ENCODE measurements around the gene HERC2.
"Not testable (repeated sequence)": the region's sequence is repeated elsewhere in the genome, so short reads cannot be mapped to it uniquely, and the experiment has no call there.

The HERC2 gene

GRCh38 chr15:28227303-28227702 is 94.7 kb downstream of the HERC2 start:
- not testable (repeated sequence) for DNase-seq (ENCODE audit: low read depth in 2 of 2)

GRCh38 chr15:28222612-28223011 is 99.4 kb downstream of the HERC2 start:
- not testable (repeated sequence) for DNase-seq (ENCODE audit: low read depth in 2 of 2)

GRCh38 chr15:28221696-28222095 is 100.3 kb downstream of the HERC2 start:
- not testable (repeated sequence) for DNase-seq (ENCODE audit: low read depth in 2 of 2)

DNA sequence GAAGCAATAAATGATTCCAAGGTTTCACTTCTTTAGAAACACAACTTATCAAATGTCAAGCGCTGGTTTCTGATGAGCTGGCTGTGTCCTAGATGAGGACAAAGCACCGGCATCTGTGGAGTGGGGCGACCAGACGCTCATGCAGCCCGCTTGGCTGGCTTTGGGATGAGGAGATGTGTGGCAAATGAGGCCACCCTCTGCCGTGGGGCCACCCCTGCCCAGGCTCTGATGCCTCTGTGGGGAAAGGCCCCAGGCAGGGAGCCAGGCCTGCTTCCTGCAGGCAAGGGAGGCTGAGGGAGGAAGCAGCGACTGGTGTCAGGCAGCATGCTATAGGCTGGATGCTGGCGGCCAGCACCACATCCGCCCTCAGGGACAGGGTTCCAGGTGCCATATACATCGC is 102.9 kb downstream of the HERC2 start:
- no peak for DNase-seq (ENCODE audit: low read depth in 2 of 2)

GRCh38 chr15:28216946-28217546 is 104.9 kb downstream of the HERC2 start:
- DNase-seq (ENCODE audit: low read depth in 2 of 2), result not testable (repeated sequence)

DNA sequence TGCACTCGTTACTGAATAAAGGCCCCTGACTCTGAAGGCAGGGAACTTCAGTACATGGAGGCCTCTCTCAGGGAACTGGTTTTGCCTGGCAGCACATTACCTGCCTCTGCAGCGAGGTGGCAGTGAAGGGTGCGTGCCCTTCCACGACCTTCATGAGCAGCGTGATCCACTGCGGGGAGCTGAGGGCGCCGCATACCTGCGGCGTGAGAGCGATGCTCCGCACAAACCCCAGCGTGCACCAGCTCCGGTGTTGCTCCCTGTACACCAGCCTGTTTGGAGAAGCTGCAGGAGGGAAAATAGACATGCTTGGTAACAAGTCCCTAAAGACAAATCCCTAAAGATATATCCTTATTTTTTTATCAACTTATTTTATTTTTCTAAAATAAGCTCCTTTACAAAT is 106.5 kb downstream of the HERC2 start:
- DNase-seq (ENCODE audit: low read depth in 2 of 2), result not testable (repeated sequence)

GRCh38 chr15:28214006-28214790 is 107.8 kb downstream of the HERC2 start:
- not testable (repeated sequence) for DNase-seq (ENCODE audit: low read depth in 2 of 2)

- not testable (repeated sequence) for DNase-seq (ENCODE audit: low read depth in 2 of 2)
Measured at GRCh38 chr15:28213393-28213792, 108.6 kb downstream of the HERC2 start.

- no peak for DNase-seq (ENCODE audit: low read depth in 2 of 2)
Measured at GRCh38 chr15:28208583-28208982, 113.4 kb downstream of the HERC2 start.

DNA sequence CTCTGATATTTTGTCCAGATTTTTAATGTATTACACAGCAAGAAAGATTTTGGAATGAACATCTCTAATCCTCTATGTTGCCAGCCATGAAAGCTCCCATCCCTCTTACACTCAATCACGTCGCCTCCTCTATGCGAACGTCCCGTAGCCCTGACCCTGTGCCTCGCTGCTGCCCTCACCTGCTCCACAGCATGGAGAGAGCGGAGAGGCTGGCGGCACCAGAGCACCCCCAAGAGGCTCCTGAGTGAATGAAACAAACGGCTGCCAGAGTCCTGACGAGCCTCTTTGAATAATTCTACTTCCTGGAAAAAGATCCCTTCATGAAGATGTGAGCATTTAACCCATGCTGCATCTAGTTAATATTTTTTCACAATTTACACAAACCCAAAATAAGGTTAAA is 116.3 kb downstream of the HERC2 start:
- DNase-seq (ENCODE audit: low read depth in 2 of 2), result not testable (repeated sequence)

- DNase-seq (ENCODE audit: low read depth in 2 of 2), result not testable (repeated sequence)
Measured at GRCh38 chr15:28203055-28203828, 118.7 kb downstream of the HERC2 start.

DNA sequence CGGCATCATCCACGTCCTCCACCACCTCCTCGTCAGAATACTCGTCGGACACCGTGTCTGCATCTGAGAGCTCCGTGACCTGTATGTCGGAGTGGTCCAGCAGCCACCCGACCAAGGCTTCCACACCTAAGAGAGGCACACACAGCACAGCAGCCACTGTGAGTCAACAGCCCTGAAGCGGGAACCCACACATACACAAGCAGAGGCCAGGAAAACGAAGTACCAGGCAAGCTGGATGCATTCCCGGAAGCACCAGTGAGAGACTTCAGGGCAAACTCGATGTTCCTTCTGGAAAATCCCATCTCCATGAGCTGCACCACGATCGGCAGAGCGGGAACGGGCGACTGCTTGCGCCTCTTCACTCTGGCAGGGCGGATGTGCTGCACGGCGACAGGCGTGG is 119.9 kb downstream of the HERC2 start:
- DNase-seq (ENCODE audit: low read depth in 2 of 2), result not testable (repeated sequence)

GRCh38 chr15:28198215-28198614 is 123.8 kb downstream of the HERC2 start:
- DNase-seq (ENCODE audit: low read depth in 2 of 2), result not testable (repeated sequence)

GRCh38 chr15:28197694-28198093 is 124.3 kb downstream of the HERC2 start:
- DNase-seq (ENCODE audit: low read depth in 2 of 2), result not testable (repeated sequence)

DNA sequence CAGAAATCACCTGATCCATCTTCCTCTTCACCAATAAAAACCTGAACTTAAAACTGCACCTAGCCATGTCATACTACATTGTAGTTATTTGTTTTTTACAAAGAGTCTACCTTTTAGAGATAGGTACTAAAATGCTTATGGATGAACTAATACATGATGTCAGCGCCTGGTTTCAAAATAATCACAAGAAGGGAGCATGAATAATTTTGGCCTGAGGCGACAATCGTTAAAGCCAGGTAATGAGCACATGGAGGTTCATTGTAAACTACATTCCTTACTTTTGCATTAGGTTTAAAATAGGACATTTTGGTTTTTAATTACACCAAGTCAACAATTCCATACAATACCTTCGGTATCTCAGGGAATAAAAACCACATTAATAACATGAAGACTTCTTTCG is 125.4 kb downstream of the HERC2 start:
- DNase-seq (ENCODE audit: low read depth in 2 of 2), result not testable (repeated sequence)

DNA sequence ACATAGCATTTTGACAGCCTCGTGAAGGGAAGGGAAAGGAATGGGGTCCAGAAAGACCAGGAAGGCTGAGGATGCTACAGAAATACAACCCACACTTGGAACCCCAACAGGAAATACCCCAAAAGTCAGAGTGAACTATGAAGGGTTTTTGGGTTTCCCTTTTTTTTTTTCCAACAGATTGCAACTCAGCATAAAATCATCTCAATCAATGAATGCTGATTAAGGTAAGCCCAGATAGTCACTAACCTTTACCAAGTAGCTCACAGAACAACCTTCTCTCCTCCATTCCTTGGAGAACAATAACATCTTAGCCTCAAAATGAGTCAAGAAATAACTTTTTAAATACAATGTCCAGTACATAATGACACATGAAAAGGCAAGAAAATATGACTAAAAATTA is 129.2 kb downstream of the HERC2 start:
- no peak for DNase-seq (ENCODE audit: low read depth in 2 of 2)

- no peak for DNase-seq (ENCODE audit: low read depth in 2 of 2)
Measured at GRCh38 chr15:28191832-28192231, 130.1 kb downstream of the HERC2 start.

DNA sequence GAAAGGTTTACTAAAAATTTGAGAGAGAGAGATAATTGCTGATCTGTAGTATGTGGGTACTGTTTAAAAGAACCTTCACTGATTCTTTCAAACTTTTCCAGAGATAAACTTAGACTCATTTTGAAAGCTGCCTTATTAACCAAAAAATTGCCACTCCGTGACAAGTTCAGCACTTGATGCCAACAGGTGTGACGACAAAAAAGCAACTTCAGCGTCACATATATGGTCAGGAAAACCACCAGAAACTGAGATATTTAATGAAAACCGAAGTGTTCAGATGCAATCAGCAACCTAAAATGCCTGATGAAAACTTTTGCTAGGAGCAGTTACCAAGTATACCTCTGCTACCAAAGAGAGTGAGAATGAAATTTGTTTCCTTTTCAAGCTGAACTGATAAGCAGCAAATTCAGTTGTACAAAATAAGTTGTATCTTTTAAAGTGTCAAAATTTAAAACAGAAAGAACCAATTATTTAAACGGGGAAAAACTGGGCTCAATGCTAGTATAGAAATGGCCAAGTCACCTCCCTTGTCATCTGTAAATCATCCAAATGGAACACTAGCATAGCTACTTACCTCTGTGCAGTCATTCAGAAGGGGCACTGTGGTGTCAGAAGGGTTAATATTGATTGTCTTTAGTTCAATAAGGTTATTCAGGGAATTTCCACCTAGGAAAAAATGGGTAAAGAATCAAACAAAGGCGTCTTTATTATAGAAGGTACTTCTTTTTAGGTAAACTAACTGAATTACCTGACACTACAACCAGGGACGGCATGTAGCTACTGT is 131.4 kb downstream of the HERC2 start:
- no peak for DNase-seq (ENCODE audit: low read depth in 2 of 2)

DNA sequence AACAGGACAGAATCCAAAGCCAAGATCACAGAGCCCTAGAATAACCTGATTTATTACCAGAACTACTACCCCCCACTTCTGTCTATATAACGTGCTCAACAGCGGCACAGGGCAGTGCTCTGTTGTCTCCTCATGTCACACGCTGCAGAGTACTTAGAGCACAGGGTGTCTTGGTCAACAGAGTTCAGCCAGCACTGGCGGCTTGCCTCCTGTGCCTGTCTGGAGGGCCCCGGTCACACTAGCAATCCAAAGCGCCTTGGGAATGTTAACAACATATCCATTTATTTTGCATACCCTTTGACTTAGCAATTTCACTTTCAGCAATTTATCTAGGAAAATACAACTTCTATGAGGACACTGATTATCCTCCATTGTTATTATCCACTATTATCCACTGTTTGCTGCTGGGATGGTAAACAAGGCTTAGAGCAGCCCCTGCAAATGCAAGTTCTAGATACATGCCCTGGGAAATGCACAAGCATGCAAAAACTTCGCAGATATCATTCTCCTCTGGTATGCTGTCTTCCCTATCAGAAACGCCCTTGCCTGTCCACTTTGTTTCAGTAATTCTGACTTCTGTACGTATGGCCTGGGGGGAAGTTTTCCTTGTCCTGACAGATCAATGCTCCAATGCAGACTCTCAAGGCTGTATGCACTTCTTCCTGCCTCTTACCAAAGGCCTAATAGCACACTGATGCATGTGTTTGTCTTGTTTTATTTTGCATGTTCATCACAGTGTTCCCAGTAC is 136.7 kb downstream of the HERC2 start:
- DNase-seq (ENCODE audit: low read depth in 2 of 2), result no peak

GRCh38 chr15:28184166-28184565 is 137.8 kb downstream of the HERC2 start:
- DNase-seq (ENCODE audit: low read depth in 2 of 2), result no peak

- DNase-seq (ENCODE audit: low read depth in 2 of 2), result no peak
Measured at GRCh38 chr15:28182731-28183130, 139.2 kb downstream of the HERC2 start.

Measured in stimulated activated CD8-positive, alpha-beta memory T cell treated with anti-CD3 and anti-CD28 coated beads, Interleukin-2, amount 100 ng/mL, for 48 hours (primary cell).